GM12878 (cell line): ENCODE results near the gene MAD1L1.

Source experiments
- CHD2 ChIP-seq: IDR thresholded peaks from 2 replicates; pipeline ENCODE4 v1.6.1; 2011; ENCODE audit warnings: low read depth, low read length, improper control_type of control experiment, borderline replicate concordance
- HCFC1 ChIP-seq: fragments of 150-350 bp; IDR thresholded peaks from 2 replicates; pipeline ENCODE4 v1.6.1; 2014; ENCODE audit warnings: low read length

DNA sequence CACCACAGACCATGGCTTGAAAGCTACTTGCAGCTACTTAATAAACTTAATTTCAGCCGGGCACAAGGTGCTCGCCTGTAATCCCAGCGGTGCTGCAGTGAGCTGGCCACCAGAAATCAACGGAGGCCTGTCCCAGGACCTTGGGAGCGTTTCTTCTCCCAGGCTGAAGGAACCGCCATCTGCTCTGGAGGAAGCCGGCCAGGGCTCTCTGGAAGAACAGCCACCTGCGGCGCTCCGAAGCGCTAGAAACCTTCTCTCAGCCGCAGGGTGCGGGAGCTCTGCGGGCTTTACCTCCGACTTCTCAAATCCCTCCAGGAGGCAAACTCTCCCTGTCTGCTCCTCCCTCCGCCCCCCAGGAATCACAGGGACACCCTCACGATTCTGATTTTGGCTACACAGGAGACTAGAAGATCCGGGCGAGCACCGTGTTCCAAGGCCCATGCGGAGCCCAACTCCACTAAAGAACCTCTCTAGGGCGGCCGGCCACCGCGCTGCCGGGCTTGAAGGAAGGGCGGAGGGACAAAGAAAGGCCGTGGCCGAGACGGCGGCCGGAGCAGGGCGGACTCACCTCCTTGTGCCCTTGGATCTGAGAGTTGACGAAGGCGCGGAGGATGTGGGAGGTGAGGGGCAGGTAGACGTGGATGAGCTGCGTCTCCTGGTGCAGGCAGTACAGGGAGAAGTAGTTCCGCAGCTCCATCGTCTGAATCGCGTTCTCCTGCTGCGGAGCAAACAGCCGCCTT lies 23.7 kb upstream of the MAD1L1 start:
- TF ChIP-seq HCFC1 (no peak), CHD2 (no peak)
